Keratinocyte (primary cell): Measurements from ENCODE around the gene KCNIP3. TPM values are rescaled to one million over a fixed set of nuclear protein-coding genes. Genes with fewer than 3 reads are reported as not detected.

ENCODE experiments used
- DNase-seq: peaks from one replicate; pipeline ENCODE4 v3.0.0-alpha.2; 2011; ENCODE audit warnings: low read depth, missing footprints, low spot score
- FAIRE-seq: peaks from 2 replicates; lab custom pipeline; 2011; peaks lifted over from hg19 to GRCh38; lab: Jason Lieb, UNC
- H2AFZ ChIP-seq: 2 replicates; pipeline ENCODE4 v1.6.0; 2012; ENCODE audit warnings: low read length, control low read depth, inconsistent platforms; ENCODE audit not compliant: control insufficient read depth
- H3K27ac ChIP-seq: 2 replicates; pipeline ENCODE4 v1.5.1; 2011; ENCODE audit warnings: low read length; ENCODE audit not compliant: control insufficient read depth, insufficient read depth
- H3K27me3 ChIP-seq: 3 replicates; pipeline ENCODE4 v1.6.0; 2011; ENCODE audit warnings: low read length; ENCODE audit not compliant: control insufficient read depth, insufficient read depth; ENCODE audit errors: extremely low read depth
- H3K36me3 ChIP-seq, 2 experiments: 2 replicates in 1 of 2; 3 replicates in 1 of 2; pipeline ENCODE4 v1.5.1; 2011; ENCODE audit warnings: low read length in 2 of 2, mild to moderate bottlenecking in 1 of 2; ENCODE audit not compliant: control insufficient read depth in 2 of 2, insufficient read depth in 2 of 2; ENCODE audit errors: extremely low read depth in 1 of 2
- H3K4me1 ChIP-seq: 3 replicates; pipeline ENCODE4 v1.5.1; 2011; ENCODE audit warnings: low read length; ENCODE audit not compliant: control insufficient read depth, insufficient read depth; ENCODE audit errors: extremely low read depth
- H3K4me2 ChIP-seq: 3 replicates; pipeline ENCODE4 v1.6.0; 2011; ENCODE audit warnings: low read depth, low read length; ENCODE audit not compliant: control insufficient read depth, insufficient read depth; ENCODE audit errors: extremely low read depth
- H3K4me3 ChIP-seq, 3 experiments: fragments of 200-600 bp in 1 of 3; sonication (generic) in 1 of 3; 2 replicates in 2 of 3; 3 replicates in 1 of 3; pipeline ENCODE4 v1.5.1; 2011 to 2016; ENCODE audit warnings: low read length in 3 of 3, mild to moderate bottlenecking in 3 of 3, control low read depth in 2 of 3, inconsistent platforms in 1 of 3, low read depth in 1 of 3, mixed read lengths in 1 of 3, mixed run types in 1 of 3, moderate library complexity in 1 of 3; ENCODE audit not compliant: control insufficient read depth in 2 of 3, insufficient read depth in 2 of 3; ENCODE audit errors: extremely low read depth in 1 of 3
- H3K79me2 ChIP-seq: 2 replicates; pipeline ENCODE4 v1.6.0; 2012; ENCODE audit warnings: low read length; ENCODE audit not compliant: control insufficient read depth, insufficient read depth
- H3K9ac ChIP-seq: 3 replicates; pipeline ENCODE4 v1.6.0; 2011; ENCODE audit warnings: low read length; ENCODE audit not compliant: control insufficient read depth, insufficient read depth; ENCODE audit errors: extremely low read depth
- H3K9me1 ChIP-seq: 3 replicates; pipeline ENCODE4 v1.6.0; 2011; ENCODE audit warnings: low read length; ENCODE audit not compliant: control insufficient read depth, insufficient read depth; ENCODE audit errors: extremely low read depth
- H3K9me3 ChIP-seq: 2 replicates; pipeline ENCODE4 v1.5.1; 2012; ENCODE audit warnings: low read depth, low read length; ENCODE audit not compliant: control insufficient read depth
- H4K20me1 ChIP-seq: 3 replicates; pipeline ENCODE4 v1.6.0; 2011; ENCODE audit warnings: low read length; ENCODE audit not compliant: control insufficient read depth, insufficient read depth; ENCODE audit errors: extremely low read depth
- EZH2 ChIP-seq: IDR thresholded peaks from one replicate; pipeline ENCODE4 v1.6.1; 2012; ENCODE audit warnings: inconsistent platforms, mild to moderate bottlenecking, low read length, moderate library complexity
- dilution Hi-C: fragments of 300-500 bp; cut with MboI; formaldehyde crosslinking; loops from one replicate; pipeline ENCODE4 v1.7.0; 2020; ENCODE audit warnings: low sequenced_read_pairs; ENCODE audit not compliant: extremely low pct_ligation_motif_present
- polyA plus RNA-seq, 5 experiments: library from polyadenylated mRNA; depleted of rRNA in 3 of 5; stranded (reverse) in 3 of 5; stranded (forward) in 1 of 5; unstranded in 1 of 5; fragments of >200 nt; gene quantifications; 1 replicate in 1 of 5; 2 replicates in 3 of 5; 3 replicates in 1 of 5; pipeline versions ENCODE4 v1.2.1 to v1.2.3, GENCODE V29; 2011 to 2012; ENCODE audit warnings: missing spikeins in 2 of 5, low read depth in 1 of 5, low replicate concordance in 1 of 5
- TF ChIP-seq, protein P1 (sequence below), 3 experiments: IDR thresholded peaks in 1 of 3; conservative IDR thresholded peaks in 1 of 3; optimal IDR thresholded peaks in 1 of 3; 2 replicates in 2 of 3; 3 replicates in 1 of 3; pipeline versions ENCODE3 to v1.5.1; 2011; ENCODE audit warnings: low read length in 3 of 3, mild to moderate bottlenecking in 3 of 3, moderate library complexity in 2 of 3, control low read depth in 1 of 3, inconsistent platforms in 1 of 3; ENCODE audit not compliant: insufficient read depth in 2 of 3; ENCODE audit errors: extremely low read depth in 1 of 3

KCNIP3 gene
- polyA plus RNA-seq, 1 donor (not counting 4 experiments of a cell fraction or from before 2014, with no cell fraction given): 0.66 TPM

DNA sequence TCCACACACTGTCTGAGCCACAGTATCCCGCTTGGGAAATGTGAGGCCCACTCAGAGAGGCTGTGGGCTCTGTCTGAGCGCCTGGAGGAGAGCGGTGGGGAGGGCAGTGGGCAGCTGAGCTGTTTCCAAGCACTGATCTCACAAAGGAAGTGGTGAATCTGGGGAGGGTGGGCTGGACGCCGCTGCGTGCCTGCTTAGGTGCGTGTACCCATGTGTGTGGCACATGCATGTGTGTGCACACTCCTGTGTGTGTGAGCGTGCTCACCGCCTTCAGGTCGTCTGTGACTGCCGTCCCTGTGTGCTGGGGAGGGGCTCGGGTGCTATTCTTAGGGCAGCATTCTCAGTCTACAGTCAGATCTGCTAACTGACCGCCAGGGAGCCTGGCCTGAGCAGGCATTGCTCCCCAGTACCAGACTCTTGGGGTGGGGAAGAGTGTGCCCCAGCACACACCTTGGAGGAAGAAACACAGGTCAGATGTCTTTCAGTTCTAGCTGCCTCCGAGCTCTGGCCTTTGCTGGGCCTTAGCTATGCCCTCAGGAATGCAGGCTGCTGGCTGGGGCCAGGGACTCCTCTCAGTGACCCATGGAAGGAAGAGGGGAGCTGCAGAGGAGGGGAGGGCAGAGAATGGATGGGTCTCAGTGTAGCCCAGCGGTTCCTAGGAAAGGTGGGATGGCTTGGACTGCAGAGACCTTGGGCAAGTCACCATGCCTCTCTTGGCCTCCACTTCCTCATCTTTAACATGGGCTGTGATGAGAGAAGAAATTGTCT is 31.4 kb downstream of the KCNIP3 start:
- Histone ChIP-seq H3K4me3 (no peak overlapping the region), H3K9me1 (no peaks in the 10 kb centered on the region), H3K9ac (no peak overlapping the region), H3K36me3 (no peaks in the 10 kb centered on the region), H4K20me1 (no peaks in the 10 kb centered on the region), H3K4me2 (no peak overlapping the region), H2AFZ (no peak overlapping the region), H3K4me1 (peaks cover 4% of the 10 kb centered on the region), H3K79me2 (no peaks in the 10 kb centered on the region), H3K27me3 (no peaks in the 10 kb centered on the region), H3K27ac (no peak overlapping the region), H3K9me3 (no peaks in the 10 kb centered on the region)
- TF ChIP-seq, protein P1, sequence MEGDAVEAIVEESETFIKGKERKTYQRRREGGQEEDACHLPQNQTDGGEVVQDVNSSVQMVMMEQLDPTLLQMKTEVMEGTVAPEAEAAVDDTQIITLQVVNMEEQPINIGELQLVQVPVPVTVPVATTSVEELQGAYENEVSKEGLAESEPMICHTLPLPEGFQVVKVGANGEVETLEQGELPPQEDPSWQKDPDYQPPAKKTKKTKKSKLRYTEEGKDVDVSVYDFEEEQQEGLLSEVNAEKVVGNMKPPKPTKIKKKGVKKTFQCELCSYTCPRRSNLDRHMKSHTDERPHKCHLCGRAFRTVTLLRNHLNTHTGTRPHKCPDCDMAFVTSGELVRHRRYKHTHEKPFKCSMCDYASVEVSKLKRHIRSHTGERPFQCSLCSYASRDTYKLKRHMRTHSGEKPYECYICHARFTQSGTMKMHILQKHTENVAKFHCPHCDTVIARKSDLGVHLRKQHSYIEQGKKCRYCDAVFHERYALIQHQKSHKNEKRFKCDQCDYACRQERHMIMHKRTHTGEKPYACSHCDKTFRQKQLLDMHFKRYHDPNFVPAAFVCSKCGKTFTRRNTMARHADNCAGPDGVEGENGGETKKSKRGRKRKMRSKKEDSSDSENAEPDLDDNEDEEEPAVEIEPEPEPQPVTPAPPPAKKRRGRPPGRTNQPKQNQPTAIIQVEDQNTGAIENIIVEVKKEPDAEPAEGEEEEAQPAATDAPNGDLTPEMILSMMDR (optimal IDR thresholded peaks at IDR 0.05 in 1 of 3, IDR thresholded peaks at IDR 0.05 in 1 of 3, conservative IDR thresholded peaks at IDR 0.05 in 1 of 3; ENCODE audit: extremely low read depth in 1 of 3, insufficient read depth in 2 of 3, low read length in 3 of 3): no peak
- no peak for TF ChIP-seq EZH2
- dilution Hi-C loops: no loop called here
- FAIRE-seq: no peak
- DNase-seq: no peak

GRCh38 chr2:95329401-95329800 is 32.3 kb downstream of the KCNIP3 start:
- no peaks in the 10 kb centered on the region for H3K9me1 ChIP-seq

More at GRCh38 chr2:95329401-95329800, 32.3 kb downstream of the KCNIP3 start:
- Histone ChIP-seq H3K9ac (no peak overlapping the region), H4K20me1 (no peaks in the 10 kb centered on the region), H3K27ac (no peak overlapping the region), H3K4me1 (peaks cover 11% of the 10 kb centered on the region), H3K4me2 (no peak overlapping the region), H3K27me3 (no peaks in the 10 kb centered on the region), H3K79me2 (no peaks in the 10 kb centered on the region), H3K9me3 (no peaks in the 10 kb centered on the region), H3K4me3 (no peak overlapping the region), H3K36me3 (no peaks in the 10 kb centered on the region), H2AFZ (no peak overlapping the region)
- DNase-seq: no peak
- dilution Hi-C loops: no loop called here
- FAIRE-seq: no peak
- TF ChIP-seq, protein P1 (optimal IDR thresholded peaks at IDR 0.05 in 1 of 3, IDR thresholded peaks at IDR 0.05 in 1 of 3, conservative IDR thresholded peaks at IDR 0.05 in 1 of 3; ENCODE audit: extremely low read depth in 1 of 3, insufficient read depth in 2 of 3, low read length in 3 of 3): no peak
- TF ChIP-seq EZH2: no peak
